Neural progenitor cell (in vitro differentiated cells): ENCODE measurements around the gene CAMKMT. TPM values are rescaled to one million over a fixed set of nuclear protein-coding genes. Genes with fewer than 3 reads are reported as not detected.

Source experiments
- DNase-seq: peaks from one replicate; pipeline ENCODE4 v3.0.0-alpha.2; 2016; ENCODE audit warnings: low spot score
- H2AFZ ChIP-seq: fragments of 200-600 bp; sonication (generic); replicated peaks from 2 replicates; pipeline ENCODE4 v1.6.1; 2016; ENCODE audit warnings: antibody characterized with exemption
- H3F3A ChIP-seq: fragments of 200-600 bp; sonication (generic); 2 replicates; pipeline ENCODE4 v1.6.1; 2016; ENCODE audit warnings: antibody characterized with exemption, low read depth
- H3K27ac ChIP-seq: fragments of 200-600 bp; sonication (generic); 2 replicates; pipeline ENCODE4 v1.5.1; 2016; ENCODE audit warnings: mild to moderate bottlenecking
- H3K27me3 ChIP-seq: fragments of 200-600 bp; sonication (generic); 2 replicates; pipeline ENCODE4 v1.6.1; 2016; ENCODE audit warnings: mild to moderate bottlenecking, moderate library complexity
- H3K36me3 ChIP-seq: fragments of 200-600 bp; sonication (generic); 2 replicates; pipeline ENCODE4 v1.5.1; 2016
- H3K4me1 ChIP-seq: fragments of 200-600 bp; sonication (generic); 2 replicates; pipeline ENCODE4 v1.6.1; 2016; ENCODE audit warnings: mixed run types
- H3K4me2 ChIP-seq: fragments of 200-600 bp; sonication (generic); 2 replicates; pipeline ENCODE4 v1.6.1; 2016
- H3K4me3 ChIP-seq: fragments of 200-600 bp; sonication (generic); 2 replicates; pipeline ENCODE4 v1.5.1; 2016
- H3K79me2 ChIP-seq: fragments of 200-600 bp; sonication (generic); 2 replicates; pipeline ENCODE4 v1.6.1; 2016; ENCODE audit warnings: low read depth
- H3K9ac ChIP-seq: fragments of 200-600 bp; sonication (generic); 2 replicates; pipeline ENCODE4 v1.6.1; 2016
- H3K9me3 ChIP-seq: fragments of 200-600 bp; sonication (generic); 2 replicates; pipeline ENCODE4 v1.5.1; 2016; ENCODE audit warnings: low read depth
- H4K20me1 ChIP-seq: fragments of 200-600 bp; sonication (generic); 2 replicates; pipeline ENCODE4 v1.6.1; 2016; ENCODE audit warnings: low read depth
- H3K27ac Mint-ChIP-seq: 3 replicates; pipeline ENCODE4 v1.8.0; 2021; ENCODE audit warnings: mixed read lengths
- H3K27me3 Mint-ChIP-seq: 2 replicates; pipeline ENCODE4 v1.8.0; 2022; ENCODE audit warnings: low read depth, mild to moderate bottlenecking, inconsistent platforms, moderate library complexity, mixed read lengths; ENCODE audit not compliant: insufficient read depth
- H3K36me3 Mint-ChIP-seq: 3 replicates; pipeline ENCODE4 v1.8.0; 2021; ENCODE audit warnings: mixed read lengths
- H3K4me1 Mint-ChIP-seq: 3 replicates; pipeline ENCODE4 v1.8.0; 2021; ENCODE audit warnings: mixed read lengths
- H3K4me3 Mint-ChIP-seq: 3 replicates; pipeline ENCODE4 v1.8.0; 2021; ENCODE audit warnings: mild to moderate bottlenecking, moderate library complexity, mixed read lengths
- H3K9me3 Mint-ChIP-seq: 3 replicates; pipeline ENCODE4 v1.8.0; 2020; ENCODE audit warnings: mixed read lengths
- CTCF ChIP-seq: fragments of 200-600 bp; sonication (generic); IDR thresholded peaks from 2 replicates; pipeline ENCODE4 v1.5.1; 2017; ENCODE audit warnings: antibody characterized with exemption, mild to moderate bottlenecking
- EZH2 ChIP-seq: fragments of 200-600 bp; sonication (generic); IDR thresholded peaks from 2 replicates; pipeline ENCODE4 v1.6.1; 2017; ENCODE audit warnings: antibody characterized with exemption, mild to moderate bottlenecking, moderate library complexity
- EZH2phosphoT487 ChIP-seq: fragments of 200-600 bp; sonication (generic); IDR thresholded peaks from 2 replicates; pipeline ENCODE4 v1.6.1; 2017; ENCODE audit warnings: antibody characterized with exemption
- total RNA-seq: library from RNA; depleted of rRNA; stranded (reverse); fragments of >200 nt; gene quantifications from 2 replicates; pipeline ENCODE4 v1.2.3, GENCODE V29; 2015; ENCODE audit warnings: low replicate concordance

CAMKMT gene
- total RNA-seq, 1 donor from 2014 or later: 28.5 TPM

GRCh38 chr2:44817256-44817655 lies 455.5 kb downstream of the CAMKMT start:
- Mint-ChIP-seq H3K27ac (no peak overlapping the region), H3K4me3 (no peak overlapping the region), H3K36me3 (no peaks in the 10 kb centered on the region), H3K27me3 (peaks cover 13% of the 10 kb centered on the region), H3K9me3 (peaks cover 9% of the 10 kb centered on the region), H3K4me1 (peaks cover 11% of the 10 kb centered on the region)
- Histone ChIP-seq H3K79me2 (no peaks in the 10 kb centered on the region), H3K27me3 (no peaks in the 10 kb centered on the region), H3K4me1 (peaks cover 19% of the 10 kb centered on the region), H3K4me3 (no peak overlapping the region), H3K4me2 (no peak overlapping the region), H3K36me3 (no peaks in the 10 kb centered on the region), H3K27ac (no peak overlapping the region), H4K20me1 (no peaks in the 10 kb centered on the region), H3K9me3 (peaks cover 3% of the 10 kb centered on the region), H3F3A (peaks cover 18% of the 10 kb centered on the region), H2AFZ (no peak overlapping the region), H3K9ac (no peak overlapping the region)
- DNase-seq: no peak
- TF ChIP-seq EZH2 (no peak), CTCF (no peak), EZH2phosphoT487 (no peak)

GRCh38 chr2:44817673-44818335 lies 456.1 kb downstream of the CAMKMT start:
- Mint-ChIP-seq H3K4me3 (no peak overlapping the region), H3K36me3 (no peaks in the 10 kb centered on the region), H3K9me3 (peaks cover 9% of the 10 kb centered on the region), H3K4me1 (peaks cover 11% of the 10 kb centered on the region), H3K27ac (no peak overlapping the region), H3K27me3 (peaks cover 13% of the 10 kb centered on the region)
- Histone ChIP-seq H3K9ac (no peak overlapping the region), H3K27ac (no peak overlapping the region), H3K4me1 (peaks cover 19% of the 10 kb centered on the region), H3K9me3 (peaks cover 3% of the 10 kb centered on the region), H3K79me2 (no peaks in the 10 kb centered on the region), H3K36me3 (no peaks in the 10 kb centered on the region), H2AFZ (no peak overlapping the region), H3K27me3 (no peaks in the 10 kb centered on the region), H3F3A (peaks cover 22% of the 10 kb centered on the region), H3K4me3 (no peak overlapping the region), H4K20me1 (no peaks in the 10 kb centered on the region), H3K4me2 (no peak overlapping the region)
- no peak for TF ChIP-seq CTCF
- TF ChIP-seq EZH2phosphoT487: no peak
- TF ChIP-seq EZH2: no peak
- no peak for DNase-seq

- Histone ChIP-seq H3K36me3 (no peaks in the 10 kb centered on the region), H4K20me1 (no peaks in the 10 kb centered on the region), H3K9ac (no peak overlapping the region), H3K4me1 (peaks cover 19% of the 10 kb centered on the region), H3K27ac (no peak overlapping the region), H3K79me2 (no peaks in the 10 kb centered on the region), H3K4me3 (no peak overlapping the region), H3F3A (peaks cover 22% of the 10 kb centered on the region), H3K4me2 (no peak overlapping the region), H3K27me3 (no peaks in the 10 kb centered on the region), H2AFZ (no peak overlapping the region), H3K9me3 (peaks cover 3% of the 10 kb centered on the region)
- no peak overlapping the region for H3K27ac Mint-ChIP-seq
- H3K4me1 Mint-ChIP-seq: peaks cover 11% of the 10 kb centered on the region
- TF ChIP-seq EZH2: no peak
- TF ChIP-seq EZH2phosphoT487: no peak
- no peak for TF ChIP-seq CTCF
- DNase-seq: no peak
- no peak overlapping the region for H3K4me3 Mint-ChIP-seq
- H3K27me3 Mint-ChIP-seq: peaks cover 10% of the 10 kb centered on the region
- H3K9me3 Mint-ChIP-seq: peaks cover 9% of the 10 kb centered on the region
- no peaks in the 10 kb centered on the region for H3K36me3 Mint-ChIP-seq
Observed at GRCh38 chr2:44819061-44819460, 457.3 kb downstream of the CAMKMT start.
